Activated T-cell treated with anti-CD3 and anti-CD28 coated beads for 24 hours (primary cell): ENCODE measurements around the gene ACAN.

Experiments used
- DNase-seq: peaks from one replicate; pipeline ENCODE4 v3.0.0-alpha.2; 2020; ENCODE audit warnings: low read depth

The ACAN gene

GRCh38 chr15:88843334-88843733 is 40.1 kb downstream of the ACAN start:
- no peak for DNase-seq

DNA sequence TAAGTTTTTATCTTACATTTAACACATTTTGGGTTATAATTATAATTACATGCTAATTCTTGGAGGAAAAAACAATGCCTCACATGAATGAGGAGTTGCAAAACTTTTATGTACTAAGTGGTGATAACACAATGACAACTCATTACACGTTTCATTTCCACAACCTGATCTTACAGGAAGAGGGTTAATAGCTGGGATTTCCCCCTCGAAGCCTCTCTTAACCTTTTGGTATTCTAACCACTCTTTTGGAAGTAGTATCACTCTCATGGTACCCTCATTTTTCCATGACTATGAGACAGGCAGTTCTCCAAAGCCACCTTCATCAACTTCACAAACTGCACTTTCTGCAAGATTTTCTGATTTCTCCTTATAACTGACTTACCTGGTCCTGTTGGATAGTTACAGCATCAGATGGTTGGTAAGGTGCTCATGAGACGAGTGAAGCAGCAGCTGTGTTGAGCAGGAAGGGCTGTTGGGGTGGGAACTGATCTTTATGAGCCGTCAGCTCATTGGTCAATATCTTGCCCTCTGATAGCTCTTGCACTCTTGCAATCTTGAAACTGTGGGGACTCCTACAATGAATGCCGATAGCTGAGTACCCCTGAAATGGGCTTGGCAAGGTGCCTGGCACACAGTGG is 41.6 kb downstream of the ACAN start:
- DNase-seq: no peak

- DNase-seq: no peak
These were observed 42.4 kb downstream of the ACAN start for GRCh38 chr15:88845616-88846015.

DNA sequence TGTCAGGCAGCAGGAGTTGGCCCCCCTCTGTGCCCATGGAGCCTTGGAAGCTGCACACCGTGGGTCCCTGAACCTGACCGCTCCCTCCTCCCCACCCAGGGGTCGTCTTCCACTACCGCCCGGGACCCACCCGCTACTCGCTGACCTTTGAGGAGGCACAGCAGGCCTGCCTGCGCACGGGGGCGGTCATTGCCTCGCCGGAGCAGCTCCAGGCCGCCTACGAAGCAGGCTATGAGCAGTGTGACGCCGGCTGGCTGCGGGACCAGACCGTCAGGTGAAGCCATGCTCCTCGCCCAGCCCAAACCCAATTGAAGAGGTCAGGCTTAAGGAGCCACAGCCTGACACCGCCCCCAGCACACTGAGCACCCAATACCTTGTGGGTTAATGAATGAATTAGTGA is 43.9 kb downstream of the ACAN start:
- DNase-seq: no peak

GRCh38 chr15:88848203-88848602 is 45.0 kb downstream of the ACAN start:
- no peak for DNase-seq

DNA sequence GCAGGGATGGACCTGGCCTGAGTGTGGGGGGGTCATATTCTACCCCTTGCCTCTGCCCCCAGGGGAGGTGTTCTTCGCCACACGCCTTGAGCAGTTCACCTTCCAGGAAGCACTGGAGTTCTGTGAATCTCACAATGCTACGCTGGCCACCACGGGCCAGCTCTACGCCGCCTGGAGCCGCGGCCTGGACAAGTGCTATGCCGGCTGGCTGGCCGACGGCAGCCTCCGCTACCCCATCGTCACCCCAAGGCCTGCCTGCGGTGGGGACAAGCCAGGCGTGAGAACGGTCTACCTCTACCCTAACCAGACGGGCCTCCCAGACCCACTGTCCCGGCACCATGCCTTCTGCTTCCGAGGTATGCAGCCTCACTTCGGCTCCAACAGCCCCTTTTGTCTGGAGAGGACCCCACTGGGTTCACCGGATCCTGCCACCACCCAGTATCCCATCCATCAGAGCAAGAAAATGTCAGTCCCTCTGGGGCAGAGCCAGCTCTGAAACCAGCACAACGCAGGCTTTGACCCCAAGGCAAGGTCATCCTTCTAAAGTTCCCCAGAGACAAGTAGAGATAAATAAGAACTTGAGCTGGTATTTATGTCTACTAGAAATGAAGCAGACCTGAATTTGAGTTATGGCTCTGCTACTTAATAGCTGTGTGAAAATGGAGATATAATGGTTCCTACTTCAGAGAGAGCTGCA is 46.3 kb downstream of the ACAN start:
- DNase-seq: no peak

DNA sequence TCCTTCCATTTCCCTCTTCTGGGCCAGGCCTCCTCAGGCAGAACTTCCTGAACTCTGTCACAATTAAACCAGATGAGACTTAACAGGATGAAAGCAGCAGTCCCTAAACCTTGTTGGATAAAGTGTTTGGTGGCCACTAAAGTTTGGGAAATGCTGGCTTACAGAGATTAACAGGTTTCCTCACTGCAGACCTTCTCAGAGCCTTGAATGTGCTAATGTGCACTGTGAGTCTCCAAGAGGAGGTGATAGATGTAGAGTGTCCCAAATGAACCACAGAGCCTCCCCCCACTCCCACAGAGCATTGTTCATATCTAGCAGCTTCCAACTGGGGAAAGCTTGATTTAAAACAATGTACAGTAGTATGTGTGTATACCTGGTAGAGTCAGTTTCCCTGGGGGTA is 49.2 kb downstream of the ACAN start:
- no peak for DNase-seq

DNA sequence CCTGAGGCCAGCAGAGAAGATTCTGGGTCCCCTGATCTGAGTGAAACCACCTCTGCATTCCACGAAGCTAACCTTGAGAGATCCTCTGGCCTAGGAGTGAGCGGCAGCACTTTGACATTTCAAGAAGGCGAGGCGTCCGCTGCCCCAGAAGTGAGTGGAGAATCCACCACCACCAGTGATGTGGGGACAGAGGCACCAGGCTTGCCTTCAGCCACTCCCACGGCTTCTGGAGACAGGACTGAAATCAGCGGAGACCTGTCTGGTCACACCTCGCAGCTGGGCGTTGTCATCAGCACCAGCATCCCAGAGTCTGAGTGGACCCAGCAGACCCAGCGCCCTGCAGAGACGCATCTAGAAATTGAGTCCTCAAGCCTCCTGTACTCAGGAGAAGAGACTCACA is 55.7 kb downstream of the ACAN start:
- DNase-seq: no peak

DNA sequence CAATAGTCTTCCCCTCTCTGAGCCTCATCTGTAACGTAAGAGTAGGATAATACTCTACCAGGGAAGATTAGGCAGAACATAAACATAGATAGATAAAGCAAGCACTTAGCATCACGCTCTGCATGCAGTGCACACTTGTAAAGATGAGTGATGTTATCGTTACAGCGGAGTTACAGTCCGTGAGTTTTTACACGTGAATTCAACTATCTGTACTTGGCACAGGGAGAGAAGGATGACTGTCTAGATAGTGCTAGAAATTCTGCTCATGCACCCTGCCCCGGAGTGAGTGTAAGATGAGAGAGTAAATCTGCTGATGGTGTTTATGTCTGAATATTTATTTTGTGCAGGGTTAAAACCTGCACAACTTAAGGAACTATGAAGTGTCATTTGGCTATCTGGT is 56.3 kb downstream of the ACAN start:
- no peak for DNase-seq

GRCh38 chr15:88860212-88860611 is 57.0 kb downstream of the ACAN start:
- DNase-seq: no peak

DNA sequence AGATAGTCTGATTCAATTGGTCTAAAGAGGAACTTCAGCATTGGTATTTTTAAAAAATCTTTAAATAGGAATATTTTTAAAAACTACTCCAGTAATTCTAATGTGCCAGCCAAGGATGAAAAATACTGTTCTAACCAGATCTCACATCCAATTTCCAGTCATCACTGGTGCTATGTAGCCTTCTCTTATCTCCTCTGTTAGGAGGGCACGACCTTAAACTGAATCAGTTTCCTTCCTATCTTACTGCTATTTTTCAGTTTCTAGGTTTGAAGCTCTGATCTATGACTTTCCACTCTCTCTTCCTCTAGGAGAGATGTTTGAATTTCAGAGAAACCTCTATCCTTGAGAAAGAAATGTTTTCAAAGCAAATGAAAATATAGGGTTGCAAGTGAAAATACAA is 60.2 kb downstream of the ACAN start:
- no peak for DNase-seq

- no peak for DNase-seq
These were observed 61.7 kb downstream of the ACAN start for GRCh38 chr15:88864861-88865497.

- no peak for DNase-seq
These were observed 62.4 kb downstream of the ACAN start for GRCh38 chr15:88865498-88866099.

DNA sequence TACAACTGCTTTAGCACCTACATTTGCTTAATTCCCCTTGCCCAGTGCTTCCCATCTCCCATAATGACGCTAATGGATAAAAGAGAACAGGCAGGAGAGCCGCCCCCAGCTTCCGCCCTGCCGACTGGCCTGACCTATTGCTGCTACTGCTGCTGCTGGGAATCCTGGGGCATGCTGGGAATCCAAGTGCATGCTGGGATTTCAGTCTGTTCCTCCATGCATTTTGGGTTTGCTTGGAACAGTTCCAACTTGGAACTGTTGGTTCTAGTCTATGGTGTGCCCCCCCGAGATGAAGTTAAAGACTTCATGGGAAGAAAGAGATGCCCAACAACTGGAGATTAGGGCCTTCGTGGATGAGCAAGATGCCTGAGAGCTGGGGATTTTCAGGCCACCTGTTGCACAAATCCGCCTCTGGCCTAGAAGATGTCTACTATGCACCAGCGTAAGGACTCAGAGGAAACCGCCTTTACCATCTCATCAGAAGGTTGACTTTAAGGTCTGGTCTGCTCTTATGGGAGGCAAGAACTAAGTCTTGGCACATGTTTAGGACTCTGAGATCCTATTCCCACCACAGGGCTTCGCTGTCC is 63.2 kb downstream of the ACAN start:
- DNase-seq: no peak

DNA sequence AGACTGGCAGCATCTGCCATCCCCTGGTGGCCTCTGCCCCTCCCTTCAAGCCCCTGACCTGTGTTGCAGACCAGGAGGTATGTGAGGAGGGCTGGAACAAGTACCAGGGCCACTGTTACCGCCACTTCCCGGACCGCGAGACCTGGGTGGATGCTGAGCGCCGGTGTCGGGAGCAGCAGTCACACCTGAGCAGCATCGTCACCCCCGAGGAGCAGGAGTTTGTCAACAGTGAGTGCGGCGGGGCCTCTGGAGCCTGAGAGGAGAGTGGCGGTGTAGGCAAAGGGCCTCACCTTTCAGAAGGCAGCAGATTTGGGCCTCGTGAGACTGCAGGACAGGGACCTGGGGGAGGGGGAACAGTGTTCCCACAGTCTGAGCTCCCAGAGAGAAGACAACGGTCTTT is 68.1 kb downstream of the ACAN start:
- no peak for DNase-seq

DNA sequence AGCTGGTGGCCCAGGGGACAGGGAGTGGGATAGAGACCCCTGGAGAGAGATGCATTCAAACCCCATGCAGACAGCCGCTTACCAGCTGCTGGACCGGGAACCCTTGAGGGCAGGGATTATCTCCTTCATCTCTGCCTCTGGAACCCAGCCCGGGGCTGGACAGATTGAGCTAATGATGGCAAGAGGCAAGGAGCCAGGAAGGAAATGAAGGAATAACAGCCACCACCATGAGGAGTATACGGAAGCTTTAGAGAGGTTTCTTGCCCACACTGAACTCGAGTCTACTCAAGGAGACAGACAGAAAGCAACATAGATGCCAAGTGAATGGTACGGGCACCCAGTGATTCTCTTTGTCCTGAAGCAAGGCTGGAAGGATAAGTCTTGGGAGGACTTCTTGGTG is 68.9 kb downstream of the ACAN start:
- no peak for DNase-seq

DNA sequence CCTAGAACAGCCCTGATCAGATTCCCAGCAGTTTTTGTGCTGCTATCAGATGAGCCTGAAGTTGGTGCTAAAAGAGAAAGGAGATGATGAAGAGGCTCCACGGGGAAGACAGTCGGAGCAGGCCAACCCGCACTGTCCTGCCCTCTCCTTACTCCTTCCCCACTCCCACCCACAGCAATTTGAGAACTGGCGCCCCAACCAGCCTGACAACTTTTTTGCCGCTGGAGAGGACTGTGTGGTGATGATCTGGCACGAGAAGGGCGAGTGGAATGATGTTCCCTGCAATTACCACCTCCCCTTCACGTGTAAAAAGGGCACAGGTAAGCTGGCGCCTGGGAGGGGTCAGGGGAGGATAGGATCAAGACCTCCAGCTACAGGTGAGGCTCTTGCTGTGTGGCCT is 69.5 kb downstream of the ACAN start:
- DNase-seq: no peak

DNA sequence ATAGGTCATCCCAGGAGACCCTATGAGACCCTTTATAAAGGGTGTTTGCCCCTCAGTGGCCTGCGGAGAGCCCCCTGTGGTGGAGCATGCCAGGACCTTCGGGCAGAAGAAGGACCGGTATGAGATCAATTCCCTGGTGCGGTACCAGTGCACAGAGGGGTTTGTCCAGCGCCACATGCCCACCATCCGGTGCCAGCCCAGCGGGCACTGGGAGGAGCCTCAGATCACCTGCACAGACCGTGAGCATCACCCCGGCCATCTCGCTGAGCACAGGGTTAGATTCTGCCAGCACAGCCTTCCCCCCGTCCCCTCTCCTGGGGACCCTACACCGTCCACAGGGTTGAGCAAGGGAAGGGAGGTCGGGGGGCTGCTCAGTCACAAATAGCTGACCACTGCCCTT is 70.5 kb downstream of the ACAN start:
- no peak for DNase-seq

- no peak for DNase-seq
These were observed 71.0 kb downstream of the ACAN start for GRCh38 chr15:88874275-88874674.

DNA sequence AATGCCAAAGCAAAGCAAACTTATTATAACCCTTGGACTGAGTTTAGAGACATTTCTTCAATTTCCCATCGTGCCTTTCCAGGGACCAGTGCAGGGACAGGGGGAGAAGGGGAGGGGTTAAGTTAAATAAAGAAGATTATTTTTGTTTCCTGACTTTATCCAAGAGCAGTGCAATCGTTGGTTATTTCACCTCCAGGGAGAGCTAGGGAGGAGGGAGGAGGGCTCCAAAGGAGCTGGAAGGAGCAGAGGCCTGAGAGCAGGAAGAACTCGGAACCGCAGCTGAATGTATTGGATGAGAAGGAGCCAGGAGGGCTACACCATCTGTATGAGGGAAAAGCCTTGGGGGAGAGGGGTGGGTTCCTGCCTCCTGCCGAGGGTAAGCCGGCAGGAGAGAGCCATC is 71.4 kb downstream of the ACAN start:
- DNase-seq: no peak

GRCh38 chr15:88876573-88876972 is 73.3 kb downstream of the ACAN start:
- no peak for DNase-seq

DNA sequence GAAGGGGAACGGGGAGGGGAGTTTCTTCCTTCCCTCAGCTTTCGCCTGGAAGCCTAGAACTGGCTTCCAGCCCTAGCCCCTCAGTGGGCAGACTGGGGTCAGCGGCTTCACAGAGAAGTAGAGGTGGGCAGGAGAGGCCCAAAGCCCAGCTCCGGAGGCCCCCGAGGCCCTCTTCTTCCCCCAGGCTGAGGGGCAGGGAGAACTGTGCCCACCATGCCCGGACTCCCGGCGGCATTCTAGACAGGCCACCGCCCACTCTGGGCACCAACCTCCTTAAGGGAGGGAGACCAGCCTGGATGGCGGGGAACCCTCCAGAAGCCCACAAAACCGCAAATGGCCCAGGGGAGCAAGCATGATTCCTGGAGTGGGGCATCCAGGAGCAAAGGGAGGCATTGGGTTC is 74.2 kb downstream of the ACAN start:
- no peak for DNase-seq

DNA sequence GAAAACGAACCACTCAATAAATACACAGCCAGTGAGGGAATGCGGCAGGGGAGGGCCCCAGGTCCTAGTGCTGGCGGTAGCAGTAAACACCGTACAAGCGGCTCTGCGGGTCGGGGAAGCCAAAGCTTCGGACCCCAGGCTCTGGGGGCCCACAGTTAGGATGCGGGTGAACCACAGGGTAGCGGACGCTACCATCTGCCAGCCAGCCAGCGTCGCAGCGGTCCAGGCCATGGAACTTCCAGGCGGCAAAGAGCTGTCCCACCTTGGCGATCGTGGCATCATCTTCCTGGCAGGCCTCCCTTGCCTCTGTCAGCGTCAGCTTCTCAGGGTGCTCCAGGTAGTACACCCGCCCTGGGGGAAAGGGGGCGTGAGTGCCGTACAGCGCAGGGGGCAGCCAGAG is 74.7 kb downstream of the ACAN start:
- no peak for DNase-seq
